Measurements from ENCODE around the gene CADPS. TPM values are rescaled to one million over a fixed set of nuclear protein-coding genes. Genes with fewer than 3 reads are reported as not detected.

The CADPS gene
- polyA plus RNA-seq, 1 donor from 2014 or later = 118 TPM

GRCh38 chr3:62446337-62446940 lies 428.8 kb downstream of the CADPS start:
- no peaks in the 10 kb centered on the region for H3F3A ChIP-seq (ENCODE audit: insufficient read depth, low read length, poor library complexity, severe bottlenecking)
- H3K9me2 ChIP-seq (ENCODE audit: insufficient read depth, low read length) = no peaks in the 10 kb centered on the region
- no peak overlapping the region for H2AFZ ChIP-seq (ENCODE audit: low read depth, low read length)
- no peak overlapping the region for H3K27ac ChIP-seq (ENCODE audit: low read length)
- H3K4me2 ChIP-seq (ENCODE audit: low read length) = no peak overlapping the region
- no peaks in the 10 kb centered on the region for H4K20me1 ChIP-seq (ENCODE audit: insufficient read depth)
- H3K79me2 ChIP-seq (replicated peaks; ENCODE audit: insufficient read depth, low read length) = no peaks in the 10 kb centered on the region
- no peaks in the 10 kb centered on the region for H3K36me3 ChIP-seq (ENCODE audit: insufficient read depth, low read length)
- H3K4me3 ChIP-seq (ENCODE audit: low read length) = no peak overlapping the region
- TF ChIP-seq POLR2AphosphoS5 (IDR thresholded peaks at IDR 0.05) = no peak
- no peak for TF ChIP-seq SMC3 (conservative IDR thresholded peaks at IDR 0.05; ENCODE audit: poor library complexity)
- TF ChIP-seq TAF1 (IDR thresholded peaks at IDR 0.05; ENCODE audit: low read depth) = no peak
- no peak for TF ChIP-seq RAD21 (conservative IDR thresholded peaks at IDR 0.05)
- no peak for TF ChIP-seq EP300 (conservative IDR thresholded peaks at IDR 0.05; ENCODE audit: poor library complexity, severe bottlenecking)
- no peak for TF ChIP-seq EZH2 (IDR thresholded peaks at IDR 0.05; ENCODE audit: borderline replicate concordance, insufficient read depth, low read length, poor library complexity, severe bottlenecking)
- TF ChIP-seq MXI1 (conservative IDR thresholded peaks at IDR 0.05; ENCODE audit: poor library complexity, severe bottlenecking) = no peak
- no peak for TF ChIP-seq CTCF (IDR thresholded peaks at IDR 0.05; ENCODE audit: poor library complexity, severe bottlenecking)
- no peak for TF ChIP-seq REST (IDR thresholded peaks at IDR 0.05; ENCODE audit: borderline replicate concordance)
- no peaks in the 10 kb centered on the region for H3K27me3 ChIP-seq (ENCODE audit: insufficient read depth, low read depth, low read length)
- H3K9me3 ChIP-seq (ENCODE audit: low read length) = no peaks in the 10 kb centered on the region
- H3K9ac ChIP-seq (ENCODE audit: low read length) = no peak overlapping the region

GRCh38 chr3:62445275-62445674 lies 429.9 kb downstream of the CADPS start:
- no peak overlapping the region for H3K4me3 ChIP-seq (ENCODE audit: low read length)
- no peaks in the 10 kb centered on the region for H3F3A ChIP-seq (ENCODE audit: insufficient read depth, low read length, poor library complexity, severe bottlenecking)
- no peaks in the 10 kb centered on the region for H3K9me3 ChIP-seq (ENCODE audit: low read length)
- TF ChIP-seq RAD21 (conservative IDR thresholded peaks at IDR 0.05) = no peak
- no peak for TF ChIP-seq TAF1 (IDR thresholded peaks at IDR 0.05; ENCODE audit: low read depth)
- TF ChIP-seq MXI1 (conservative IDR thresholded peaks at IDR 0.05; ENCODE audit: poor library complexity, severe bottlenecking) = no peak
- no peak for TF ChIP-seq CTCF (IDR thresholded peaks at IDR 0.05; ENCODE audit: poor library complexity, severe bottlenecking)
- TF ChIP-seq EZH2 (IDR thresholded peaks at IDR 0.05; ENCODE audit: borderline replicate concordance, insufficient read depth, low read length, poor library complexity, severe bottlenecking) = no peak
- no peak overlapping the region for H3K9ac ChIP-seq (ENCODE audit: low read length)
- no peak overlapping the region for H3K4me2 ChIP-seq (ENCODE audit: low read length)
- H3K79me2 ChIP-seq (replicated peaks; ENCODE audit: insufficient read depth, low read length) = no peaks in the 10 kb centered on the region
- H2AFZ ChIP-seq (ENCODE audit: low read depth, low read length) = no peak overlapping the region
- no peaks in the 10 kb centered on the region for H3K27me3 ChIP-seq (ENCODE audit: insufficient read depth, low read depth, low read length)
- H3K9me2 ChIP-seq (ENCODE audit: insufficient read depth, low read length) = no peaks in the 10 kb centered on the region
- H3K36me3 ChIP-seq (ENCODE audit: insufficient read depth, low read length) = no peaks in the 10 kb centered on the region
- no peaks in the 10 kb centered on the region for H4K20me1 ChIP-seq (ENCODE audit: insufficient read depth)
- H3K27ac ChIP-seq (ENCODE audit: low read length) = no peak overlapping the region

Measured in neural cell (in vitro differentiated cells).